CD14-positive monocyte (primary cell): Measurements from ENCODE around the gene RAB3GAP1. TPM values are rescaled to one million over a fixed set of nuclear protein-coding genes. Genes with fewer than 3 reads are reported as not detected.
A peak's percentile ranks its signal among the peaks of the same experiment; 100 is the strongest.

Source experiments
- DNase-seq, 3 donors: peaks; one replicate each; pipeline ENCODE4 v3.0.0-alpha.2; 2011 to 2022
- H2AFZ ChIP-seq: 2 replicates; pipeline ENCODE4 v1.6.0; 2012; ENCODE audit warnings: mild to moderate bottlenecking, low read depth, low read length, inconsistent platforms; ENCODE audit not compliant: insufficient read depth, poor library complexity, severe bottlenecking
- H3K27ac ChIP-seq, 2 donors: 1 replicate in 1 of 2; 2 replicates in 1 of 2; pipeline ENCODE4 v1.5.1; 2012 to 2013; ENCODE audit warnings: low read length in 2 of 2, control low read depth in 1 of 2, inconsistent platforms in 1 of 2, low read depth in 1 of 2, mild to moderate bottlenecking in 1 of 2
- H3K27me3 ChIP-seq, 2 donors: one replicate each; pipeline versions ENCODE4 v1.6.0 to v1.6.1; 2011 to 2013; ENCODE audit warnings: low read length in 2 of 2; ENCODE audit not compliant: control insufficient read depth in 2 of 2, insufficient read depth in 2 of 2
- H3K36me3 ChIP-seq, 2 donors: replicated peaks in 1 of 2; 1 replicate in 1 of 2; 2 replicates in 1 of 2; pipeline versions ENCODE4 v1.5.1 to v1.6.1; 2012 to 2013; ENCODE audit warnings: low read length in 2 of 2, control low read depth in 1 of 2, inconsistent platforms in 1 of 2, mild to moderate bottlenecking in 1 of 2; ENCODE audit not compliant: insufficient read depth in 2 of 2, control insufficient read depth in 1 of 2
- H3K4me1 ChIP-seq, 2 donors: 1 replicate in 1 of 2; 2 replicates in 1 of 2; pipeline versions ENCODE4 v1.5.1 to v1.6.1; 2012 to 2013; ENCODE audit warnings: low read length in 2 of 2, control low read depth in 1 of 2, inconsistent platforms in 1 of 2, mild to moderate bottlenecking in 1 of 2, moderate library complexity in 1 of 2; ENCODE audit not compliant: insufficient read depth in 2 of 2, control insufficient read depth in 1 of 2
- H3K4me2 ChIP-seq: replicated peaks from 2 replicates; pipeline ENCODE3; 2012; ENCODE audit warnings: low read length, moderate library complexity, mild to moderate bottlenecking; ENCODE audit not compliant: poor library complexity, severe bottlenecking; ENCODE audit errors: extremely low read depth
- H3K4me3 ChIP-seq, 3 experiments: fragments of 200-600 bp in 1 of 3; sonication (generic) in 1 of 3; replicated peaks in 1 of 3; 1 replicate in 2 of 3; 2 replicates in 1 of 3; pipeline ENCODE4 v1.5.1; 2011 to 2013; ENCODE audit warnings: low read length in 3 of 3, mild to moderate bottlenecking in 3 of 3, control low read depth in 2 of 3, low read depth in 2 of 3, inconsistent platforms in 1 of 3, moderate library complexity in 1 of 3
- H3K79me2 ChIP-seq: 2 replicates; pipeline ENCODE4 v1.6.0; 2012; ENCODE audit warnings: mild to moderate bottlenecking, control low read depth, inconsistent platforms, low read length, moderate library complexity; ENCODE audit not compliant: insufficient read depth
- H3K9ac ChIP-seq: 2 replicates; pipeline ENCODE4 v1.6.0; 2017; ENCODE audit warnings: low read length, mild to moderate bottlenecking; ENCODE audit not compliant: insufficient read depth, poor library complexity, severe bottlenecking
- H3K9me3 ChIP-seq, 2 donors: replicated peaks in 1 of 2; 1 replicate in 1 of 2; 2 replicates in 1 of 2; pipeline versions ENCODE4 v1.5.1 to v1.6.1; 2012 to 2013; ENCODE audit warnings: low read length in 2 of 2, control low read depth in 1 of 2; ENCODE audit not compliant: control insufficient read depth in 1 of 2, insufficient read depth in 1 of 2
- H4K20me1 ChIP-seq: 2 replicates; pipeline ENCODE4 v1.6.0; 2012; ENCODE audit warnings: mild to moderate bottlenecking, low read length, control low read depth, moderate library complexity; ENCODE audit not compliant: insufficient read depth
- H3K27ac Mint-ChIP-seq, 7 donors: one replicate each; pipeline ENCODE4 v1.8.0; 2020; ENCODE audit warnings: mild to moderate bottlenecking in 7 of 7, mixed read lengths in 7 of 7, moderate library complexity in 6 of 7, inconsistent platforms in 2 of 7
- H3K27me3 Mint-ChIP-seq, 3 donors: one replicate each; pipeline ENCODE4 v1.8.0; 2021 to 2022; ENCODE audit warnings: low read depth in 3 of 3, mild to moderate bottlenecking in 3 of 3, mixed read lengths in 3 of 3, moderate library complexity in 3 of 3, inconsistent platforms in 1 of 3
- H3K36me3 Mint-ChIP-seq, 2 donors: one replicate each; pipeline ENCODE4 v1.8.0; 2020; ENCODE audit warnings: mixed read lengths in 2 of 2, inconsistent platforms in 1 of 2, mild to moderate bottlenecking in 1 of 2
- H3K4me1 Mint-ChIP-seq: one replicate; pipeline ENCODE4 v1.8.0; 2020; ENCODE audit warnings: mild to moderate bottlenecking, mixed read lengths
- H3K4me3 Mint-ChIP-seq, 2 donors: one replicate each; pipeline ENCODE4 v1.8.0; 2020; ENCODE audit warnings: mild to moderate bottlenecking in 2 of 2, mixed read lengths in 2 of 2, moderate library complexity in 1 of 2
- H3K9me3 Mint-ChIP-seq, 7 donors: one replicate each; pipeline ENCODE4 v1.8.0; 2020 to 2022; ENCODE audit warnings: mixed read lengths in 7 of 7, mild to moderate bottlenecking in 6 of 7, moderate library complexity in 6 of 7, inconsistent platforms in 2 of 7
- CTCF ChIP-seq: fragments of 200-600 bp; IDR thresholded peaks from one replicate; pipeline ENCODE4 v1.8.0; 2022; ENCODE audit warnings: antibody characterized with exemption, mild to moderate bottlenecking
- WGBS: methylation state at CpG from one replicate; pipeline ENCODE4 v1.1.5; 2013; ENCODE audit warnings: missing lambda C conversion rate; ENCODE audit not compliant: insufficient coverage; 5-methylcytosine and 5-hydroxymethylcytosine counted together
- intact Hi-C, 2 donors: fragments of 100-400 bp; cut with micrococcal nuclease; formaldehyde crosslinking; loops; one replicate each; pipeline versions ENCODE4 v1.15.0 to v1.15.1; 2023
- polyA plus RNA-seq, 3 donors: library from polyadenylated mRNA; depleted of rRNA in 1 of 3; unstranded in 2 of 3; stranded (reverse) in 1 of 3; fragments of 300-500 nt in 2 of 3; fragments of >200 nt in 1 of 3; fragmentation: Illumina TruSeq in 2 of 3; gene quantifications; 1 replicate in 2 of 3; 2 replicates in 1 of 3; pipeline ENCODE4 v1.2.3, GENCODE V29; 2012 to 2021

Gene RAB3GAP1
- polyA plus RNA-seq, 3 donors = 8.0 to 17.4 (median 11.3) TPM

- H3K27me3 Mint-ChIP-seq = peaks cover 0 to 2% (median 0%) of the 10 kb centered on the region in 3 donors
- Histone ChIP-seq H3K4me1 (no peaks in the 10 kb centered on the region), H4K20me1 (no peaks in the 10 kb centered on the region), H3K36me3 (peaks cover 69 to 75% of the 10 kb centered on the region in 2 donors), H3K79me2 (no peaks in the 10 kb centered on the region), H2AFZ (no peak overlapping the region), H3K27ac (no peak overlapping the region), H3K9ac (no peak overlapping the region), H3K9me3 (no peaks in the 10 kb centered on the region), H3K4me3 (no peak overlapping the region), H3K4me2 (no peak overlapping the region), H3K27me3 (no peaks in the 10 kb centered on the region)
- H3K27ac Mint-ChIP-seq = no peak overlapping the region
- H3K36me3 Mint-ChIP-seq = peaks cover 73 to 80% of the 10 kb centered on the region in 2 donors
- no peaks in the 10 kb centered on the region for H3K4me1 Mint-ChIP-seq
- intact Hi-C loops = no loop called here
- TF ChIP-seq CTCF = no peak
- WGBS = no CpG with 5 or more reads among the region's 1 CpG
- H3K9me3 Mint-ChIP-seq = no peaks in the 10 kb centered on the region
- no peak for DNase-seq
- no peak overlapping the region for H3K4me3 Mint-ChIP-seq
Observed at GRCh38 chr2:135152361-135152760, 100.3 kb downstream of the RAB3GAP1 start.

- H3K4me3 ChIP-seq = no peak overlapping the region
- no peak overlapping the region for H2AFZ ChIP-seq
- no peak overlapping the region for H3K9ac ChIP-seq
- intact Hi-C loops = no loop called here
- H3K9me3 Mint-ChIP-seq = no peaks in the 10 kb centered on the region
- no peak for TF ChIP-seq CTCF
- H3K4me1 Mint-ChIP-seq = no peaks in the 10 kb centered on the region
- H3K27ac Mint-ChIP-seq = peak overlapping the region in 1 of 7 donors; percentile 30
- H3K4me3 Mint-ChIP-seq = no peak overlapping the region
- no peak for DNase-seq
- H3K36me3 Mint-ChIP-seq = peaks cover 84 to 91% of the 10 kb centered on the region in 2 donors
- no peak overlapping the region for H3K27ac ChIP-seq
- no peak overlapping the region for H3K4me2 ChIP-seq
- peaks cover 90 to 100% of the 10 kb centered on the region in 2 donors for H3K36me3 ChIP-seq
- H4K20me1 ChIP-seq = no peaks in the 10 kb centered on the region
- no peaks in the 10 kb centered on the region for H3K27me3 ChIP-seq
- no peaks in the 10 kb centered on the region for H3K9me3 ChIP-seq
- H3K4me1 ChIP-seq = no peaks in the 10 kb centered on the region
- no peaks in the 10 kb centered on the region for H3K79me2 ChIP-seq
- H3K27me3 Mint-ChIP-seq = peaks cover 0 to 2% (median 0%) of the 10 kb centered on the region in 3 donors
Observed at GRCh38 chr2:135154962-135155361, 102.9 kb downstream of the RAB3GAP1 start.
